ENCODE results near the gene FZD2.

Gene FZD2

GRCh38 chr17:44595216-44595775 lies 38.0 kb downstream of the FZD2 start:
- no peak overlapping the region for H3K4me3 ChIP-seq (ENCODE audit: control insufficient read depth, low read depth, low read length)
- no peak for TF ChIP-seq CTCF (conservative IDR thresholded peaks at IDR 0.05; ENCODE audit: control insufficient read depth, insufficient read depth, low read depth, low read length)
- DNase-seq (ENCODE audit: low read depth) = no peak

- no peak for DNase-seq (ENCODE audit: low read depth)
- TF ChIP-seq CTCF (conservative IDR thresholded peaks at IDR 0.05; ENCODE audit: control insufficient read depth, insufficient read depth, low read depth, low read length) = no peak
- no peak overlapping the region for H3K4me3 ChIP-seq (ENCODE audit: control insufficient read depth, low read depth, low read length)
Observed at GRCh38 chr17:44598329-44598728, 41.0 kb downstream of the FZD2 start.

- DNase-seq (ENCODE audit: low read depth) = no peak
- no peak for TF ChIP-seq CTCF (conservative IDR thresholded peaks at IDR 0.05; ENCODE audit: control insufficient read depth, insufficient read depth, low read depth, low read length)
- H3K4me3 ChIP-seq (ENCODE audit: control insufficient read depth, low read depth, low read length) = no peak overlapping the region
Observed at GRCh38 chr17:44598932-44599297, 41.6 kb downstream of the FZD2 start.

GRCh38 chr17:44599298-44600175 lies 42.3 kb downstream of the FZD2 start:
- DNase-seq (ENCODE audit: low read depth) = peak; percentile 99
- TF ChIP-seq CTCF (conservative IDR thresholded peaks at IDR 0.05; ENCODE audit: control insufficient read depth, insufficient read depth, low read depth, low read length) = no peak
- H3K4me3 ChIP-seq (ENCODE audit: control insufficient read depth, low read depth, low read length) = no peak overlapping the region

- peak; percentile 65 for DNase-seq (ENCODE audit: low read depth)
- no peak overlapping the region for H3K4me3 ChIP-seq (ENCODE audit: control insufficient read depth, low read depth, low read length)
- no peak for TF ChIP-seq CTCF (conservative IDR thresholded peaks at IDR 0.05; ENCODE audit: control insufficient read depth, insufficient read depth, low read depth, low read length)
Observed at GRCh38 chr17:44601539-44601938, 44.3 kb downstream of the FZD2 start.

- TF ChIP-seq CTCF (conservative IDR thresholded peaks at IDR 0.05; ENCODE audit: control insufficient read depth, insufficient read depth, low read depth, low read length) = no peak
- H3K4me3 ChIP-seq (ENCODE audit: control insufficient read depth, low read depth, low read length) = no peak overlapping the region
- no peak for DNase-seq (ENCODE audit: low read depth)
Observed at GRCh38 chr17:44601973-44602372, 44.7 kb downstream of the FZD2 start.

Data from fibroblast of mammary gland (primary cell).